ENCODE data around the gene TMEM154.

DNA sequence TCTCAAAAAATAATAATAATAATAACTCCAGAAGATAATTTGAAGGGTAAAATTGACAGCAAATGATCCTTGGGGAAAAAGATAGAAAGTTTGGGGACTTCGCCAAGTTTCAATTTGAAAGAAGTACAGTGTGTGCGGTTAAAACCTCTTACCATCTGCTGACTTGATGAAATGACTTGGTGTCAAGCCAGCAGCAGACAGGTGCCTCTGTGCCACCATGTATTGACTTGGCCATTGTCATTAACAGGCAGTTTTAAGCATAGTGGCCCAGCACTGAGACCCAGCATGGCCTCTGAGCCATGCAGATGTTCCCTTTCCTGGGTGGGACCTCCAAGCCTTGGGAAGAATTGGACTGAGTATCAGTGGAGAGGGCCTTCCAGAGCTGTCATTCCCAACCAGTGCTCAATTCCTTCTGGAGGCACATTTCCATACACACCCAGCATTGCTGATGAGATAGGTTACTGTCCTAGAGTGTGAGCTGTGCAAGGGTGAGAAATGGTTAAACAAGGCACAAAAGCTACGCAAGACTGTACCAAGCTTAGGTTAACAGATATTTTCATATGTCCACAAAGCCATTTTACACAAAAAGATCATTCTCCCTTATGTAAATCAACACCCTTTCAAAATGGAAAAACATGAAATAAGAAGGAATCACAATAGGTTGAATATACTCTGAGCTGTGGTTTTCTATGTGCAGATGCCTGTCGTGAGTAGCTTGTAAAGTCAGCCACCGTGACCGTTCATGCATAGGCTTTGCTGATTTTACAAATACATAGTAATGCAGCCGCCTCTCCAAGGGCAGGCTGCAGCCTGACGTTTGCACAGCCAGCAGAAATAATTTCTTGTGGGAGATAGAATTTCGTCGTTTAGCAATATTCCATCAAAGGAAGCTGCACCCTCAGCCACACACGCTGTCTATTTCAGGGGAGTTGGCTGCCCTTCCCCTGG lies 84.5 kb downstream of the TMEM154 start:
- TF ChIP-seq, protein P1, sequence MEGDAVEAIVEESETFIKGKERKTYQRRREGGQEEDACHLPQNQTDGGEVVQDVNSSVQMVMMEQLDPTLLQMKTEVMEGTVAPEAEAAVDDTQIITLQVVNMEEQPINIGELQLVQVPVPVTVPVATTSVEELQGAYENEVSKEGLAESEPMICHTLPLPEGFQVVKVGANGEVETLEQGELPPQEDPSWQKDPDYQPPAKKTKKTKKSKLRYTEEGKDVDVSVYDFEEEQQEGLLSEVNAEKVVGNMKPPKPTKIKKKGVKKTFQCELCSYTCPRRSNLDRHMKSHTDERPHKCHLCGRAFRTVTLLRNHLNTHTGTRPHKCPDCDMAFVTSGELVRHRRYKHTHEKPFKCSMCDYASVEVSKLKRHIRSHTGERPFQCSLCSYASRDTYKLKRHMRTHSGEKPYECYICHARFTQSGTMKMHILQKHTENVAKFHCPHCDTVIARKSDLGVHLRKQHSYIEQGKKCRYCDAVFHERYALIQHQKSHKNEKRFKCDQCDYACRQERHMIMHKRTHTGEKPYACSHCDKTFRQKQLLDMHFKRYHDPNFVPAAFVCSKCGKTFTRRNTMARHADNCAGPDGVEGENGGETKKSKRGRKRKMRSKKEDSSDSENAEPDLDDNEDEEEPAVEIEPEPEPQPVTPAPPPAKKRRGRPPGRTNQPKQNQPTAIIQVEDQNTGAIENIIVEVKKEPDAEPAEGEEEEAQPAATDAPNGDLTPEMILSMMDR (conservative IDR thresholded peaks at IDR 0.05; ENCODE audit: low read depth, low read length): no peak
- TF ChIP-seq EZH2 (IDR thresholded peaks at IDR 0.05; ENCODE audit: low read length, unreplicated experiment) (no peak), EZH2phosphoT487 (IDR thresholded peaks at IDR 0.05; ENCODE audit: borderline replicate concordance, low read length) (no peak)

Measured in PC-3 (cell line).